Caco-2 (cell line): ENCODE results near the gene GLT8D1. TPM values are rescaled to one million over a fixed set of nuclear protein-coding genes. Genes with fewer than 3 reads are reported as not detected.

Experiments
- BruUV-seq: library from RNA; stranded (reverse); fragments of 400-500 nt; replicated peaks from 2 replicates; lab custom pipeline; 2021; lab: Mats Ljungman, UMichigan
- CTCF ChIA-PET: fragments of 300-600 bp; sonication (Branson Sonifier 250); formaldehyde crosslinking; loops from one replicate; lab custom pipeline; 2022; ENCODE audit warnings: antibody characterized with exemption; lab: Charles Lee
- POLR2A ChIA-PET: fragments of 300-600 bp; sonication (Branson Sonifier 250); formaldehyde crosslinking; loops from one replicate; lab custom pipeline; 2022; ENCODE audit warnings: antibody characterized with exemption; lab: Charles Lee
- DNase-seq, 2 experiments: peaks; one replicate each; pipeline versions ENCODE4 v3.0.0 to v3.0.0-alpha.2; 2020 to 2022
- H3K27me3 ChIP-seq: replicated peaks from 2 replicates; pipeline ENCODE4 v1.6.0; 2011; ENCODE audit warnings: low read length; ENCODE audit not compliant: control insufficient read depth, insufficient read depth
- H3K36me3 ChIP-seq: 2 replicates; pipeline ENCODE4 v1.5.1; 2011; ENCODE audit warnings: low read length; ENCODE audit not compliant: control insufficient read depth, insufficient read depth
- H3K4me1 ChIP-seq: fragments of 250-450 bp; sonication (Bioruptor Pico); 2 replicates; pipeline ENCODE4 v1.5.1; 2020; ENCODE audit warnings: mild to moderate bottlenecking
- H3K4me3 ChIP-seq: 2 replicates; pipeline ENCODE4 v1.5.1; 2011; ENCODE audit warnings: low read depth, mild to moderate bottlenecking, control low read depth, low read length
- H3K9me3 ChIP-seq: fragments of 250-450 bp; sonication (Bioruptor Pico); 2 replicates; pipeline ENCODE4 v1.5.1; 2020; ENCODE audit warnings: mild to moderate bottlenecking, moderate library complexity
- H3K27ac Mint-ChIP-seq: one replicate; pipeline ENCODE4 v1.8.0; 2022; ENCODE audit warnings: mixed read lengths; ENCODE audit not compliant: unreplicated experiment
- H3K27me3 Mint-ChIP-seq: one replicate; pipeline ENCODE4 v1.8.0; 2022; ENCODE audit warnings: mixed read lengths; ENCODE audit not compliant: insufficient read depth, unreplicated experiment
- H3K36me3 Mint-ChIP-seq: one replicate; pipeline ENCODE4 v1.8.0; 2022; ENCODE audit warnings: mild to moderate bottlenecking, mixed read lengths; ENCODE audit not compliant: insufficient read depth, unreplicated experiment
- H3K4me1 Mint-ChIP-seq: one replicate; pipeline ENCODE4 v1.8.0; 2022; ENCODE audit warnings: low read depth, mixed read lengths; ENCODE audit not compliant: unreplicated experiment
- H3K4me3 Mint-ChIP-seq: one replicate; pipeline ENCODE4 v1.8.0; 2022; ENCODE audit warnings: mild to moderate bottlenecking, moderate library complexity, mixed read lengths; ENCODE audit not compliant: unreplicated experiment
- H3K9me3 Mint-ChIP-seq: one replicate; pipeline ENCODE4 v1.8.0; 2022; ENCODE audit warnings: mixed read lengths; ENCODE audit not compliant: unreplicated experiment
- intact Hi-C: fragments of 100-400 bp; cut with micrococcal nuclease; formaldehyde crosslinking; loops from one replicate; pipeline ENCODE4 v1.10.0; 2022; ENCODE audit not compliant: unreplicated experiment
- total RNA-seq: library from RNA; stranded (reverse); gene quantifications from 2 replicates; pipeline ENCODE4 v1.2.3, GENCODE V29; 2022
- TF ChIP-seq, protein P1 (sequence below), 2 experiments: fragments of 200-600 bp in 1 of 2; IDR thresholded peaks; 1 replicate in 1 of 2; 2 replicates in 1 of 2; pipeline versions ENCODE4 v1.5.1 to v1.8.0; 2011 to 2022; ENCODE audit warnings: antibody characterized with exemption in 1 of 2, control low read depth in 1 of 2, inconsistent platforms in 1 of 2, low read depth in 1 of 2, low read length in 1 of 2, mild to moderate bottlenecking in 1 of 2, moderate library complexity in 1 of 2; ENCODE audit not compliant: insufficient read depth in 1 of 2, severe bottlenecking in 1 of 2, unreplicated experiment in 1 of 2

The GLT8D1 gene
- total RNA-seq, 1 experiment from 2014 or later, result 31.4 TPM

DNA sequence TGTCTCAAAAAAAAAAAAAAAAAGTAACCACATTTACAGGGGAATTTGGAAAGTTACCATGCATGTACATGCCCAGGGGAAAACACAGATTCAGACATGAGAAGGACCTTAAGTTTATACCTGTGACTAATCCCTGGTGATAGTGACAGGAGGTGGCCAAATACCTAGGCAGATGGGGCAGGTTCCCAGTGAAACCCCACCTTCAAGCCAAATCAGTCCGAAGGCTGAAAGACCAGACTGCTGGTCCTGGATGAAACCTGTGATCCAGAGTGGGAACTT, 16.1 kb upstream of the GLT8D1 start:
- H3K4me1 ChIP-seq, result no peaks in the 10 kb centered on the region
- no peak for DNase-seq
- H3K4me3 Mint-ChIP-seq, result no peak overlapping the region
- H3K9me3 ChIP-seq, result no peaks in the 10 kb centered on the region; the same call in 1 of the 2 replicates
- intact Hi-C loops, result no loop called here
- CTCF ChIA-PET, result interaction anchor here (1.0 kb wide), 1 partner anchor 159 kb away, joined by 5 read pairs; no protein-coding TSS in a partner anchor
- no peak overlapping the region for H3K4me3 ChIP-seq
- H3K27me3 Mint-ChIP-seq, result no peaks in the 10 kb centered on the region
- no peaks in the 10 kb centered on the region for H3K4me1 Mint-ChIP-seq
- peaks cover 31% of the 10 kb centered on the region for H3K9me3 Mint-ChIP-seq
- TF ChIP-seq, protein P1, sequence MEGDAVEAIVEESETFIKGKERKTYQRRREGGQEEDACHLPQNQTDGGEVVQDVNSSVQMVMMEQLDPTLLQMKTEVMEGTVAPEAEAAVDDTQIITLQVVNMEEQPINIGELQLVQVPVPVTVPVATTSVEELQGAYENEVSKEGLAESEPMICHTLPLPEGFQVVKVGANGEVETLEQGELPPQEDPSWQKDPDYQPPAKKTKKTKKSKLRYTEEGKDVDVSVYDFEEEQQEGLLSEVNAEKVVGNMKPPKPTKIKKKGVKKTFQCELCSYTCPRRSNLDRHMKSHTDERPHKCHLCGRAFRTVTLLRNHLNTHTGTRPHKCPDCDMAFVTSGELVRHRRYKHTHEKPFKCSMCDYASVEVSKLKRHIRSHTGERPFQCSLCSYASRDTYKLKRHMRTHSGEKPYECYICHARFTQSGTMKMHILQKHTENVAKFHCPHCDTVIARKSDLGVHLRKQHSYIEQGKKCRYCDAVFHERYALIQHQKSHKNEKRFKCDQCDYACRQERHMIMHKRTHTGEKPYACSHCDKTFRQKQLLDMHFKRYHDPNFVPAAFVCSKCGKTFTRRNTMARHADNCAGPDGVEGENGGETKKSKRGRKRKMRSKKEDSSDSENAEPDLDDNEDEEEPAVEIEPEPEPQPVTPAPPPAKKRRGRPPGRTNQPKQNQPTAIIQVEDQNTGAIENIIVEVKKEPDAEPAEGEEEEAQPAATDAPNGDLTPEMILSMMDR (IDR thresholded peaks at IDR 0.05; ENCODE audit: insufficient read depth in 1 of 2, low read depth in 1 of 2, low read length in 1 of 2, severe bottlenecking in 1 of 2, unreplicated experiment in 1 of 2), result no peak
- POLR2A ChIA-PET, result no interaction called here
- H3K36me3 ChIP-seq, result no peaks in the 10 kb centered on the region; the same call in 1 of the 2 replicates
- peaks cover 33% of the 10 kb centered on the region for H3K36me3 Mint-ChIP-seq
- no TSS peak for BruUV-seq
- H3K27ac Mint-ChIP-seq, result no peak overlapping the region
- H3K27me3 ChIP-seq, result no peaks in the 10 kb centered on the region

DNA sequence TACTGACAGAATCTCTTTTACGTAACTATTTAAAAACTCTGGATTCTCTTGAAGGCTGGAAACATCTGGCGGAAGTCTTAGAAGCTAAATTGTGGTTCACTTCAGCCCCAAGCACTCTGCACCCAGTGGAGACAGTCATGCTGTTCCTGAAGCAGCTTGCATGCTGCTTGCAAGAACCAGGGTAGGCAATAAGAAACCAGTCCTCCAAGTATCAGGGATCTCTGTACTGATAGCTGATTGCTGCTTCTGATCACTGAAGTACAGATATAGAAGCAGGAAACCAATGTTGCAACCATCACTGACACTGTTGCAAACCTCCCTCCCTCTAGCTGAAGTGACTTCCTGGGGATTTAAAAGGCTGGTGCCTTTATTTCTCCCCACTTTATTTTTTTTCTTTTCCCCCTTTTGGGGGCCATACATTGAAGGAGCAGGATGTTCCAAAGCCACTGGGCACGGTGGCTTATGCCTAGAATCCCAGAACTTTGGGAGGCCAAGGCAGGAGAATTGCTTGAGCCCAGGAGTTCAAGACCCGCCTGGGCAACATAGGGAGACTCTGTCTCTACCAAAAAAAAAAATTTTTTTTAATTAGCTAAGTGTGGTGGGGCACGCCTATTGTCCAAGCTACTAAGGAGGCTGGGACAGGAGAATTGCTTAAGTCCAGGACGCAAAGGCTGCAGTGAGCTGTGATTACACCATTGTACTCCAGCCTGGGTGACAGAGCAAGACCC, 15.6 kb upstream of the GLT8D1 start:
- no TSS peak for BruUV-seq
- H3K4me3 ChIP-seq, result no peak overlapping the region

DNA sequence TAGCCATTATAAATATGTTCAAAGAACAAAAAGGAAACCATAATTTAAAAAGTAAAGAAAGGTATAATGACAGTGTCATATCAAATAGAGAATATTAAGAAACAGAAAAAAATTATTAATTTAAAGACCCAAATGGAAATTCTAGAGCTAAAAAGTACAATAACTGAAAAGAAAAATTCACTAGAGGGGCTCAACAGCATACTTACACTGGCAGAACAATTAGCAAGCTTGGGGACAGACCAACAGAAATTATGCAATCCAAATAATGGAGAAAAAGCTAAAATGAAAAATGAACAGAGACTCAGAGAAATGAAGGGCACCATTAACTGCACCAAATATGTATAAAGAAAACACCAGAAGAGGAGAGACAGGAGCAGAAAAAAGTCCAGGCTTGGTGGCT, 14.0 kb upstream of the GLT8D1 start:
- no peaks in the 10 kb centered on the region for H3K9me3 ChIP-seq
- POLR2A ChIA-PET, result interaction anchor here (0.7 kb wide), 1 partner anchor 8 kb away, joined by 6 read pairs; no protein-coding TSS in a partner anchor
- H3K4me3 Mint-ChIP-seq, result no peak overlapping the region
- intact Hi-C loops, result no loop called here
- CTCF ChIA-PET, result no interaction called here
- peaks cover 30% of the 10 kb centered on the region for H3K36me3 Mint-ChIP-seq
- no TSS peak for BruUV-seq
- no peaks in the 10 kb centered on the region for H3K4me1 Mint-ChIP-seq
- no peaks in the 10 kb centered on the region for H3K27me3 Mint-ChIP-seq
- DNase-seq, result no peak
- no peak overlapping the region for H3K4me3 ChIP-seq
- H3K4me1 ChIP-seq, result no peaks in the 10 kb centered on the region
- H3K27ac Mint-ChIP-seq, result no peak overlapping the region
- peaks cover 23% of the 10 kb centered on the region for H3K9me3 Mint-ChIP-seq
- TF ChIP-seq, protein P1 (IDR thresholded peaks at IDR 0.05; ENCODE audit: insufficient read depth in 1 of 2, low read depth in 1 of 2, low read length in 1 of 2, severe bottlenecking in 1 of 2, unreplicated experiment in 1 of 2), result no peak
- H3K36me3 ChIP-seq, result no peaks in the 10 kb centered on the region; the same call in 1 of the 2 replicates
- no peaks in the 10 kb centered on the region for H3K27me3 ChIP-seq

More for the DNA sequence above, 15.6 kb upstream of the GLT8D1 start:
- CTCF ChIA-PET, result no interaction called here
- Histone ChIP-seq H3K36me3 (no peaks in the 10 kb centered on the region; the same call in 1 of the 2 replicates), H3K4me1 (no peaks in the 10 kb centered on the region), H3K9me3 (no peaks in the 10 kb centered on the region; the same call in 1 of the 2 replicates), H3K27me3 (no peaks in the 10 kb centered on the region)
- H3K9me3 Mint-ChIP-seq, result peaks cover 29% of the 10 kb centered on the region
- no peak overlapping the region for H3K27ac Mint-ChIP-seq
- POLR2A ChIA-PET, result no interaction called here
- TF ChIP-seq, protein P1 (IDR thresholded peaks at IDR 0.05; ENCODE audit: insufficient read depth in 1 of 2, low read depth in 1 of 2, low read length in 1 of 2, severe bottlenecking in 1 of 2, unreplicated experiment in 1 of 2), result no peak
- H3K4me3 Mint-ChIP-seq, result no peak overlapping the region
- intact Hi-C loops, result no loop called here
- no peak for DNase-seq
- H3K36me3 Mint-ChIP-seq, result peaks cover 29% of the 10 kb centered on the region
- H3K4me1 Mint-ChIP-seq, result no peaks in the 10 kb centered on the region
- no peaks in the 10 kb centered on the region for H3K27me3 Mint-ChIP-seq
